ENCODE data around the gene NEXMIF. TPM values are rescaled to one million over a fixed set of nuclear protein-coding genes. Genes with fewer than 3 reads are reported as not detected.
A peak's percentile ranks its signal among the peaks of the same experiment; 100 is the strongest.

NEXMIF gene
- total RNA-seq, 2 donors from 2014 or later = 0.82 to 0.96 TPM

GRCh38 chrX:74924449-74925224, 615 bp downstream of the NEXMIF start:
- TF ChIP-seq CTCF (IDR thresholded peaks at IDR 0.05) = no peak
- peak; percentile 33 for DNase-seq
- no peaks in the 10 kb centered on the region for H3K4me1 ChIP-seq
- H3K27me3 ChIP-seq = no peaks in the 10 kb centered on the region
- H3K9me3 ChIP-seq = no peaks in the 10 kb centered on the region
- H3K27ac ChIP-seq = peak overlapping the region; percentile 32
- H3K4me3 ChIP-seq = peak overlapping the region; percentile 42
- peak overlapping the region in 1 of 2 donors; percentile 60 for H3K9ac ChIP-seq (ENCODE audit: low read depth in 2 of 2, low read length in 2 of 2)
- intact Hi-C loops (cut with DNase I) = no loop called here
- H3K36me3 ChIP-seq = no peaks in the 10 kb centered on the region

GRCh38 chrX:74923942-74924448, 1.3 kb downstream of the NEXMIF start:
- peak overlapping the region in 1 of 2 donors; percentile 60 for H3K9ac ChIP-seq (ENCODE audit: low read depth in 2 of 2, low read length in 2 of 2)
- no peaks in the 10 kb centered on the region for H3K27me3 ChIP-seq
- H3K9me3 ChIP-seq = no peaks in the 10 kb centered on the region
- intact Hi-C loops (cut with DNase I) = no loop called here
- peak overlapping the region; percentile 42 for H3K4me3 ChIP-seq
- H3K27ac ChIP-seq = no peak overlapping the region
- TF ChIP-seq CTCF (IDR thresholded peaks at IDR 0.05) = no peak
- DNase-seq = peak; percentile 19
- H3K36me3 ChIP-seq = no peaks in the 10 kb centered on the region
- no peaks in the 10 kb centered on the region for H3K4me1 ChIP-seq

- Histone ChIP-seq H3K4me3 (no peak overlapping the region), H3K27ac (no peak overlapping the region)
These were observed 2.2 kb downstream of the NEXMIF start for GRCh38 chrX:74922922-74923543.

GRCh38 chrX:74911494-74911893, 13.8 kb downstream of the NEXMIF start:
- intact Hi-C loops (cut with DNase I) = no loop called here
- no peak overlapping the region for H3K4me3 ChIP-seq
- no peaks in the 10 kb centered on the region for H3K27me3 ChIP-seq
- no peak overlapping the region for H3K9ac ChIP-seq (ENCODE audit: low read depth in 2 of 2, low read length in 2 of 2)
- H3K4me1 ChIP-seq = no peaks in the 10 kb centered on the region
- DNase-seq = no peak
- H3K27ac ChIP-seq = no peak overlapping the region
- no peaks in the 10 kb centered on the region for H3K36me3 ChIP-seq
- H3K9me3 ChIP-seq = no peaks in the 10 kb centered on the region
- TF ChIP-seq CTCF (IDR thresholded peaks at IDR 0.05) = no peak

More at GRCh38 chrX:74922922-74923543, 2.2 kb downstream of the NEXMIF start:
- no peak for TF ChIP-seq CTCF (IDR thresholded peaks at IDR 0.05)
- Histone ChIP-seq H3K9me3 (no peaks in the 10 kb centered on the region), H3K27me3 (no peaks in the 10 kb centered on the region), H3K9ac (ENCODE audit: low read depth in 2 of 2, low read length in 2 of 2) (no peak overlapping the region), H3K4me1 (no peaks in the 10 kb centered on the region), H3K36me3 (no peaks in the 10 kb centered on the region)
- intact Hi-C loops (cut with DNase I) = no loop called here
- DNase-seq = no peak

GRCh38 chrX:74906417-74906816, 18.8 kb downstream of the NEXMIF start:
- no peaks in the 10 kb centered on the region for H3K4me1 ChIP-seq
- intact Hi-C loops (cut with DNase I) = no loop called here
- H3K27ac ChIP-seq = no peak overlapping the region
- no peak for DNase-seq
- H3K9ac ChIP-seq (ENCODE audit: low read depth in 2 of 2, low read length in 2 of 2) = no peak overlapping the region
- no peaks in the 10 kb centered on the region for H3K27me3 ChIP-seq
- no peaks in the 10 kb centered on the region for H3K36me3 ChIP-seq
- no peaks in the 10 kb centered on the region for H3K9me3 ChIP-seq
- TF ChIP-seq CTCF (IDR thresholded peaks at IDR 0.05) = no peak
- no peak overlapping the region for H3K4me3 ChIP-seq

Measured in colonic mucosa (tissue), 4 donors.